Hepatocyte (in vitro differentiated cells): ENCODE results near the gene GPR39. TPM values are rescaled to one million over a fixed set of nuclear protein-coding genes. Genes with fewer than 3 reads are reported as not detected.

ENCODE experiments used
- DNase-seq: peaks from one replicate; pipeline ENCODE4 v3.0.0-alpha.2; 2016; ENCODE audit warnings: low spot score
- H2AFZ ChIP-seq: fragments of 200-600 bp; sonication (generic); 2 replicates; pipeline ENCODE4 v1.6.0; 2016; ENCODE audit warnings: antibody characterized with exemption, mild to moderate bottlenecking
- H3K27ac ChIP-seq: fragments of 200-600 bp; sonication (generic); 2 replicates; pipeline ENCODE4 v1.5.1; 2016; ENCODE audit warnings: mild to moderate bottlenecking
- H3K27me3 ChIP-seq: fragments of 200-600 bp; sonication (generic); 2 replicates; pipeline ENCODE4 v1.6.1; 2016
- H3K36me3 ChIP-seq: fragments of 200-600 bp; sonication (generic); replicated peaks from 2 replicates; pipeline ENCODE4 v1.5.1; 2016; ENCODE audit warnings: low read depth; ENCODE audit not compliant: insufficient read depth
- H3K4me1 ChIP-seq: fragments of 200-600 bp; sonication (generic); 2 replicates; pipeline ENCODE4 v1.5.1; 2016; ENCODE audit warnings: mild to moderate bottlenecking, moderate library complexity; ENCODE audit not compliant: insufficient read depth
- H3K4me2 ChIP-seq: fragments of 200-600 bp; sonication (generic); 2 replicates; pipeline ENCODE4 v1.6.0; 2016
- H3K4me3 ChIP-seq: fragments of 200-600 bp; sonication (generic); 2 replicates; pipeline ENCODE4 v1.5.1; 2016; ENCODE audit warnings: mild to moderate bottlenecking
- H3K79me2 ChIP-seq: fragments of 200-600 bp; sonication (generic); 2 replicates; pipeline ENCODE4 v1.6.0; 2017; ENCODE audit warnings: mild to moderate bottlenecking
- H3K9me2 ChIP-seq: fragments of 200-600 bp; sonication (generic); replicated peaks from 2 replicates; pipeline ENCODE4 v1.6.0; 2017; ENCODE audit warnings: mild to moderate bottlenecking; ENCODE audit not compliant: insufficient read depth
- H3K9me3 ChIP-seq: fragments of 200-600 bp; sonication (generic); 2 replicates; pipeline ENCODE4 v1.5.1; 2016; ENCODE audit warnings: low read depth, mild to moderate bottlenecking
- H4K20me1 ChIP-seq: fragments of 200-600 bp; sonication (generic); 2 replicates; pipeline ENCODE4 v1.6.0; 2016; ENCODE audit warnings: mild to moderate bottlenecking; ENCODE audit not compliant: insufficient read depth, poor library complexity, severe bottlenecking
- EZH2 ChIP-seq: fragments of 200-600 bp; sonication (generic); IDR thresholded peaks from 2 replicates; pipeline ENCODE4 v1.6.1; 2016; ENCODE audit warnings: antibody characterized with exemption, mild to moderate bottlenecking, borderline replicate concordance
- EZH2phosphoT487 ChIP-seq: fragments of 200-600 bp; sonication (generic); IDR thresholded peaks from one replicate; pipeline ENCODE4 v1.6.1; 2018; ENCODE audit warnings: antibody characterized with exemption, mild to moderate bottlenecking, low read depth, moderate library complexity; ENCODE audit not compliant: unreplicated experiment, severe bottlenecking
- WGBS: methylation state at CpG from one replicate; pipeline ENCODE4 v1.1.6; 2016; ENCODE audit warnings: low lambda C conversion rate; ENCODE audit errors: missing lambda C conversion rate; 5-methylcytosine and 5-hydroxymethylcytosine counted together
- polyA plus RNA-seq: library from polyadenylated mRNA; unstranded; fragments of >200 nt; fragmentation: Nextera tagmentation; extraction: Ambion mirVana; gene quantifications from 2 replicates; pipeline ENCODE4 v1.2.1, GENCODE V29; 2016
- total RNA-seq: library from RNA; depleted of rRNA; stranded (reverse); fragments of >200 nt; gene quantifications from 2 replicates; pipeline ENCODE4 v1.2.3, GENCODE V29; 2014
- TF ChIP-seq, protein P1 (sequence below): fragments of 200-600 bp; sonication (generic); IDR thresholded peaks from 2 replicates; pipeline ENCODE4 v1.5.1; 2016; ENCODE audit warnings: antibody characterized with exemption, mild to moderate bottlenecking; ENCODE audit not compliant: poor library complexity

GPR39 gene
- total and polyA plus RNA-seq, 2 experiments from 2014 or later: 11.1 to 14.5 TPM

DNA sequence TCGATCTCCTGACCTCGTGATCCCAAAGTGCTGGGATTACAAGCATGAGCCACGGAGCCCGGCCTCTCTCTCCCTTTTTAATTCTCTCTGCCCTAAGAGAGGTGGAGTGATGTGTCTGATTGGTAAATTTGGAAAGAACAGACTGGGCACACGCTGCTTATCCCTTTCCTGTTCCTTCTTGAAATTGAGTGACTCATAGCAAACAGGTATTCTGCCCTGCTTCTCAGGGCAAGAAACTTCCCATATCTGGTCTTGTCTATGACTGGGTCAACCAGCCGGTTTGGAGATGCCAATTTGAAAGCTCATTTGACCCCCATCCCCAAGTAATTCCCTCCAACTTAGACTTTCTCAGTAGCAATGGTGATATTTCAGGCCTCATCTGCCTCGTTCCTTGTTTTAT, 238.4 kb downstream of the GPR39 start:
- H3K27me3 ChIP-seq: no peaks in the 10 kb centered on the region
- H3K4me2 ChIP-seq: no peak overlapping the region
- no peak overlapping the region for H2AFZ ChIP-seq
- TF ChIP-seq EZH2phosphoT487 (no peak), EZH2 (no peak)
- TF ChIP-seq, protein P1, sequence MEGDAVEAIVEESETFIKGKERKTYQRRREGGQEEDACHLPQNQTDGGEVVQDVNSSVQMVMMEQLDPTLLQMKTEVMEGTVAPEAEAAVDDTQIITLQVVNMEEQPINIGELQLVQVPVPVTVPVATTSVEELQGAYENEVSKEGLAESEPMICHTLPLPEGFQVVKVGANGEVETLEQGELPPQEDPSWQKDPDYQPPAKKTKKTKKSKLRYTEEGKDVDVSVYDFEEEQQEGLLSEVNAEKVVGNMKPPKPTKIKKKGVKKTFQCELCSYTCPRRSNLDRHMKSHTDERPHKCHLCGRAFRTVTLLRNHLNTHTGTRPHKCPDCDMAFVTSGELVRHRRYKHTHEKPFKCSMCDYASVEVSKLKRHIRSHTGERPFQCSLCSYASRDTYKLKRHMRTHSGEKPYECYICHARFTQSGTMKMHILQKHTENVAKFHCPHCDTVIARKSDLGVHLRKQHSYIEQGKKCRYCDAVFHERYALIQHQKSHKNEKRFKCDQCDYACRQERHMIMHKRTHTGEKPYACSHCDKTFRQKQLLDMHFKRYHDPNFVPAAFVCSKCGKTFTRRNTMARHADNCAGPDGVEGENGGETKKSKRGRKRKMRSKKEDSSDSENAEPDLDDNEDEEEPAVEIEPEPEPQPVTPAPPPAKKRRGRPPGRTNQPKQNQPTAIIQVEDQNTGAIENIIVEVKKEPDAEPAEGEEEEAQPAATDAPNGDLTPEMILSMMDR: no peak
- H3K27ac ChIP-seq: no peak overlapping the region
- H3K79me2 ChIP-seq: no peaks in the 10 kb centered on the region
- no peak for DNase-seq
- no peaks in the 10 kb centered on the region for H3K9me3 ChIP-seq
- H3K4me3 ChIP-seq: no peak overlapping the region
- 97% methylated on average over 7 of the region's 7 CpGs for WGBS
- H3K9me2 ChIP-seq: no peaks in the 10 kb centered on the region
- H3K36me3 ChIP-seq: no peaks in the 10 kb centered on the region
- no peaks in the 10 kb centered on the region for H3K4me1 ChIP-seq
- no peaks in the 10 kb centered on the region for H4K20me1 ChIP-seq

DNA sequence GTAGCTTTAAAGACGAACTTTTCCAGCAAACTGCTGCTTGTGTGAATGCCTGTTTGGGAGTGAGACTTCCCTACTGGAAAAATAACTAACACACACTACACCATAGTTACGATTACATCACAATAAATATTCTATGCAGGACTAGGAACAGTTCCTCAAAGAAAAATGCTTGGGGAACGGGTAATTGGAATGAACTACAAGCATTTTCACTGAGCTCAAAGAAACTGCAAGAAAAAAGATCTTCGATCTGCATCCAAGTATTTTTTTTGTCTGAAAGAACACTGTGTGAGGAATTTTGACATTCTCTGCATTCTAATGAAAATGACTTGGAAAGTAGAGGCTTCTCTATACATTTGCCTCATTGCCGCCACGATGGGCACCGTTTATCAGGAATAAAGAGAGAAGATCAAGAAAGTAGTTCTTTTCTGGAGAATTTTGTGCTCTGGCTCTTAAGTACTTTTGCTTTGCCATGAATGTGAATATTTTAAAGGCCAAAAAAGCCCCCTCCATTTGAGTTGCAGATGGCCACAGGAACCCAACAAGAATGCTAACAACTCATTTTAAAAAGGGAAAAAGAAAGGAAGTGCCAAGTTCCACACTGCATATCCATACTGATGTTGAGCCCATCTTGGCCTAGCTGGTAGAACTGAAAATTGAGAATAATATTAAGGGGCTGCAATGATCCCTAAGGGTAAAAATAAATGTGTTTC, 239.8 kb downstream of the GPR39 start:
- no peak for DNase-seq

DNA sequence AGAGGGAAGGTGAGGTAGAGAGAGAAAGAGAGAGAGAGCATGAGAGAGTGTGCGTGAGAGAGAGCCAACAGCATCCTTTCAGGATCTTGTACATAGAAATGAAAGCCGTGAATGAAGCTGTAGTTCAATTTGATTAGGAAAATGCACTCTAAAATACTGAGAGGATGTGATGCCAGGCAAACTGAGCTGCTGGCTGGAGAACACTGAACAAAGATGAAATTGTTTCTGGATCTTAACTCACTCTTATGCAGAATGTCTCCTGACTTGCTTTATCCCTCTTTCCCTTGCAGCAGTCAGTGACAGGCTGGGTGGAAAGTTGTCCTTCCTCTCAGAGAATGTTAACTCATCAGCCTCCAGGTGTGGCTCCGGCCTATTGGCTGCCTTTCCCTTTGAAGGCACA, 242.7 kb downstream of the GPR39 start:
- H3K36me3 ChIP-seq: no peaks in the 10 kb centered on the region
- no peaks in the 10 kb centered on the region for H4K20me1 ChIP-seq
- H3K27ac ChIP-seq: no peak overlapping the region
- H3K4me3 ChIP-seq: no peak overlapping the region
- H3K79me2 ChIP-seq: no peaks in the 10 kb centered on the region
- 92% methylated on average over 3 of the region's 3 CpGs for WGBS
- no peaks in the 10 kb centered on the region for H3K9me2 ChIP-seq
- no peak overlapping the region for H2AFZ ChIP-seq
- H3K4me1 ChIP-seq: no peaks in the 10 kb centered on the region
- H3K9me3 ChIP-seq: no peaks in the 10 kb centered on the region
- H3K27me3 ChIP-seq: no peaks in the 10 kb centered on the region
- TF ChIP-seq, protein P1: no peak
- TF ChIP-seq EZH2: no peak
- H3K4me2 ChIP-seq: no peak overlapping the region
- no peak for DNase-seq

More for the DNA sequence above, 239.8 kb downstream of the GPR39 start:
- TF ChIP-seq EZH2phosphoT487: no peak
- TF ChIP-seq EZH2: no peak
- TF ChIP-seq, protein P1: no peak
- no peaks in the 10 kb centered on the region for H3K27me3 ChIP-seq
- no peaks in the 10 kb centered on the region for H3K9me3 ChIP-seq
- H3K4me3 ChIP-seq: no peak overlapping the region
- no peak overlapping the region for H2AFZ ChIP-seq
- H4K20me1 ChIP-seq: no peaks in the 10 kb centered on the region
- no peaks in the 10 kb centered on the region for H3K9me2 ChIP-seq
- H3K79me2 ChIP-seq: no peaks in the 10 kb centered on the region
- H3K36me3 ChIP-seq: no peaks in the 10 kb centered on the region
- no peak overlapping the region for H3K4me2 ChIP-seq
- H3K27ac ChIP-seq: no peak overlapping the region
- 61% methylated on average over 7 of the region's 7 CpGs for WGBS
- H3K4me1 ChIP-seq: no peaks in the 10 kb centered on the region
